Psoas muscle (tissue), 8 donors: ENCODE measurements around the gene RPS6KA3. TPM values are rescaled to one million over a fixed set of nuclear protein-coding genes. Genes with fewer than 3 reads are reported as not detected.

Source experiments
- ATAC-seq, 4 donors: fragments of 200-7000 bp; cut with Tn5 transposase; one replicate each; pipeline ENCODE4 v1.9.1; 2020; ENCODE audit warnings: moderate library complexity in 3 of 4, mild to moderate bottlenecking in 2 of 4
- DNase-seq, 2 donors: peaks; one replicate each; pipeline ENCODE4 v3.0.0-alpha.2; 2020
- H3K27ac ChIP-seq: fragments of 200-600 bp; one replicate; pipeline ENCODE4 v1.8.0; 2022
- H3K27me3 ChIP-seq, 3 donors: fragments of 200-600 bp in 1 of 3; one replicate each; pipeline versions ENCODE4 v1.6.1 to v1.8.0; 2013 to 2022; ENCODE audit warnings: low read length in 2 of 3, mild to moderate bottlenecking in 2 of 3, moderate library complexity in 1 of 3; ENCODE audit not compliant: insufficient read depth in 3 of 3
- H3K36me3 ChIP-seq, 2 donors: fragments of 200-600 bp in 1 of 2; one replicate each; pipeline versions ENCODE4 v1.6.1 to v1.8.0; 2013 to 2022; ENCODE audit warnings: low read depth in 1 of 2, mild to moderate bottlenecking in 1 of 2, moderate library complexity in 1 of 2; ENCODE audit not compliant: insufficient read depth in 1 of 2
- H3K4me1 ChIP-seq: fragments of 200-600 bp; one replicate; pipeline ENCODE4 v1.8.0; 2022
- H3K4me3 ChIP-seq: fragments of 200-600 bp; one replicate; pipeline ENCODE4 v1.8.0; 2022; ENCODE audit warnings: mild to moderate bottlenecking
- H3K9me3 ChIP-seq: fragments of 200-600 bp; one replicate; pipeline ENCODE4 v1.8.0; 2022
- CTCF ChIP-seq: fragments of 200-600 bp; IDR thresholded peaks from one replicate; pipeline ENCODE4 v1.8.0; 2022; ENCODE audit warnings: antibody characterized with exemption
- WGBS, 3 donors: extraction: QIAGEN DNeasy Blood & Tissue Kit; methylation state at CpG; one replicate each; pipeline versions ENCODE4 v1.1.6 to v1.1.7; 2013; 5-methylcytosine and 5-hydroxymethylcytosine counted together
- intact Hi-C, 2 donors: fragments of 100-400 bp; cut with DNase I; formaldehyde crosslinking; loops; one replicate each; pipeline versions ENCODE4 v1.11.0 to v1.14.2; 2022
- polyA plus RNA-seq, 3 donors: library from polyadenylated mRNA; stranded (reverse); fragments of 200-250 nt; gene quantifications; one replicate each; pipeline ENCODE4 v1.2.3, GENCODE V29; 2013
- total RNA-seq, 4 donors: library from RNA; stranded (reverse); fragmentation: NEBNext Ultra II Directional in 2 of 4; extraction: Animal tissue kit (Norgen Biotek cat#: 25700) in 2 of 4; gene quantifications; one replicate each; pipeline versions ENCODE4 v1.2.1 to v1.2.4, GENCODE V29; 2021 to 2023
- donor health status: healthy with polysubstance abuse.
- donor health status: DM: no; HTN: no; CAD: no; lungs with moderate emphysema.
- donor health status: Bipolar disorder and iron deficiency.
- donor health status: healthy.
- donor health status: DM: yes; HTN: yes; CAD: no.
- donor health status: DM: no; HTN: no; CAD: no.
- donor health status: DM: no; HTN: no; CAD: no.
- donor health status: DM: yes; HTN: yes; CAD: no.

RPS6KA3 gene
- total and polyA plus RNA-seq, 7 donors, result 35.4 to 91.9 (median 66.2) TPM

- Histone ChIP-seq H3K27me3 (no peaks in the 10 kb centered on the region), H3K36me3 (no peaks in the 10 kb centered on the region), H3K9me3 (peaks cover 8% of the 10 kb centered on the region), H3K4me3 (no peak overlapping the region), H3K4me1 (no peaks in the 10 kb centered on the region), H3K27ac (no peak overlapping the region)
- 5 to 47% (median 42%) methylated on average over 1 of the region's 1 CpG for WGBS, 3 donors
- no peak for TF ChIP-seq CTCF
- intact Hi-C loops, result no loop called here
- no peak for ATAC-seq
- no peak for DNase-seq
Observed at GRCh38 chrX:20274121-20274520, 7.4 kb upstream of the RPS6KA3 start.

GRCh38 chrX:20271730-20272129 lies 5.0 kb upstream of the RPS6KA3 start:
- intact Hi-C loops, result no loop called here
- H3K27ac ChIP-seq, result no peak overlapping the region
- H3K9me3 ChIP-seq, result no peaks in the 10 kb centered on the region
- no peak for DNase-seq
- no peaks in the 10 kb centered on the region for H3K27me3 ChIP-seq
- TF ChIP-seq CTCF, result no peak
- 36 to 78% (median 50%) methylated on average over 1 of the region's 1 CpG for WGBS, 3 donors
- no peak overlapping the region for H3K4me3 ChIP-seq
- no peaks in the 10 kb centered on the region for H3K36me3 ChIP-seq
- no peaks in the 10 kb centered on the region for H3K4me1 ChIP-seq
- ATAC-seq, result no peak

- Histone ChIP-seq H3K4me1 (no peaks in the 10 kb centered on the region), H3K27ac (no peak overlapping the region), H3K36me3 (no peaks in the 10 kb centered on the region), H3K9me3 (no peaks in the 10 kb centered on the region), H3K4me3 (no peak overlapping the region), H3K27me3 (no peaks in the 10 kb centered on the region)
- WGBS, 3 donors, result 49 to 100% (median 72%) methylated on average over 1 of the region's 1 CpG
- intact Hi-C loops, result no loop called here
- no peak for TF ChIP-seq CTCF
- no peak for ATAC-seq
- DNase-seq, result no peak
Observed at GRCh38 chrX:20271186-20271585, 4.5 kb upstream of the RPS6KA3 start.

GRCh38 chrX:20270562-20270890 lies 3.8 kb upstream of the RPS6KA3 start:
- Histone ChIP-seq H3K27me3 (no peaks in the 10 kb centered on the region), H3K4me3 (no peak overlapping the region), H3K27ac (no peak overlapping the region), H3K36me3 (no peaks in the 10 kb centered on the region), H3K4me1 (no peaks in the 10 kb centered on the region), H3K9me3 (no peaks in the 10 kb centered on the region)
- TF ChIP-seq CTCF, result no peak
- intact Hi-C loops, result no loop called here
- DNase-seq, result no peak
- no peak for ATAC-seq
- 27 to 55% (median 50%) methylated on average over 1 of the region's 1 CpG for WGBS, 3 donors

- H3K9me3 ChIP-seq, result no peaks in the 10 kb centered on the region
- 50 to 67% (median 66%) methylated on average over 4 of the region's 4 CpGs for WGBS, 3 donors
- H3K4me1 ChIP-seq, result no peaks in the 10 kb centered on the region
- intact Hi-C loops, result loop anchor here in 1 of 2 donors (5.0 to 10.0 kb wide), 2 partner anchors 45 to 92 kb away; no protein-coding TSS in a partner anchor
- no peaks in the 10 kb centered on the region for H3K27me3 ChIP-seq
- H3K27ac ChIP-seq, result no peak overlapping the region
- DNase-seq (no peak), ATAC-seq (no peak)
- no peak for TF ChIP-seq CTCF
- no peaks in the 10 kb centered on the region for H3K36me3 ChIP-seq
- no peak overlapping the region for H3K4me3 ChIP-seq
Observed at GRCh38 chrX:20269848-20270561, 3.3 kb upstream of the RPS6KA3 start.
